K562 (cell line): ENCODE results near the gene FH. TPM values are rescaled to one million over a fixed set of nuclear protein-coding genes. Genes with fewer than 3 reads are reported as not detected.
A peak's percentile ranks its signal among the peaks of the same experiment; 100 is the strongest.

Source experiments
- ATF7 ChIP-seq: fragments of 450-650 bp; IDR thresholded peaks from 2 replicates; pipeline ENCODE4 v1.7.1; 2014; ENCODE audit warnings: mild to moderate bottlenecking, moderate library complexity
- CBX3 ChIP-seq, 2 experiments: IDR thresholded peaks; 1 replicate in 1 of 2; 2 replicates in 1 of 2; pipeline ENCODE4 v1.6.1; 2012; ENCODE audit warnings: inconsistent platforms in 2 of 2, low read length in 2 of 2, borderline replicate concordance in 1 of 2, control low read depth in 1 of 2
- COPS2 ChIP-seq: fragments of 450-650 bp; conservative IDR thresholded peaks from 2 replicates; pipeline ENCODE4 v1.6.1; 2016; ENCODE audit warnings: mild to moderate bottlenecking, moderate library complexity
- DDX20 ChIP-seq: fragments of 450-650 bp; IDR thresholded peaks from 2 replicates; pipeline ENCODE4 v1.6.1; 2016; ENCODE audit warnings: missing genetic modification characterization, low read depth, mild to moderate bottlenecking, missing compliant biosample characterization, moderate library complexity
- HDAC8 ChIP-seq: fragments of 450-650 bp; IDR thresholded peaks from 2 replicates; pipeline ENCODE4 v1.6.1; 2016; ENCODE audit warnings: mild to moderate bottlenecking, missing genetic modification characterization, moderate library complexity, missing compliant biosample characterization
- HLTF ChIP-seq: fragments of 450-650 bp; IDR thresholded peaks from 2 replicates; pipeline ENCODE4 v1.6.1; 2016
- KLF6 ChIP-seq: fragments of 250-450 bp; sonication (Bioruptor Pico); IDR thresholded peaks from 2 replicates; pipeline ENCODE4 v1.4.0; 2020; ENCODE audit warnings: mild to moderate bottlenecking, moderate library complexity, borderline replicate concordance
- NCOA4 ChIP-seq: fragments of 450-650 bp; IDR thresholded peaks from 2 replicates; pipeline ENCODE4 v1.6.1; 2018; ENCODE audit warnings: mild to moderate bottlenecking; ENCODE audit not compliant: partially characterized antibody
- NUFIP1 ChIP-seq: fragments of 450-650 bp; IDR thresholded peaks from 2 replicates; pipeline ENCODE4 v1.6.1; 2018; ENCODE audit not compliant: partially characterized antibody
- PHTF2 ChIP-seq: fragments of 250-450 bp; sonication (Bioruptor Pico); IDR thresholded peaks from 2 replicates; pipeline ENCODE4 v1.5.0; 2021; ENCODE audit warnings: mild to moderate bottlenecking
- RBBP5 ChIP-seq: fragments of 200-600 bp; sonication (generic); IDR thresholded peaks from 2 replicates; pipeline ENCODE4 v1.6.1; 2012; ENCODE audit warnings: borderline replicate concordance, mild to moderate bottlenecking, low read length, control low read depth, inconsistent platforms; ENCODE audit not compliant: insufficient read depth, poor library complexity, severe bottlenecking
- SMAD3 ChIP-seq: fragments of 450-650 bp; formaldehyde crosslinking; conservative IDR thresholded peaks from 2 replicates; pipeline ENCODE4 v1.4.0; 2020; ENCODE audit warnings: mild to moderate bottlenecking
- SMAD4 ChIP-seq: fragments of 250-450 bp; sonication (Bioruptor Pico); conservative IDR thresholded peaks from 2 replicates; pipeline ENCODE4 v1.8.0; 2021; ENCODE audit warnings: inconsistent platforms, mild to moderate bottlenecking, moderate library complexity
- STAG1 ChIP-seq: sonication (generic); formaldehyde crosslinking; IDR thresholded peaks from 2 replicates; pipeline ENCODE4 v1.5.0; 2020; ENCODE audit warnings: missing genetic modification reagents, borderline replicate concordance
- XRCC4 ChIP-seq: IDR thresholded peaks from one replicate; pipeline ENCODE4 v1.6.1; 2011; ENCODE audit not compliant: insufficient read depth, insufficient read length; ENCODE audit errors: extremely low read depth
- ZNF444 ChIP-seq: fragments of 250-450 bp; sonication (Bioruptor Pico); IDR thresholded peaks from 2 replicates; pipeline ENCODE4 v1.4.0; 2020; ENCODE audit warnings: mild to moderate bottlenecking, moderate library complexity
- ZNF551 ChIP-seq: fragments of 250-450 bp; sonication (Bioruptor Pico); IDR thresholded peaks from 2 replicates; pipeline ENCODE4 v1.5.0; 2021; ENCODE audit warnings: mild to moderate bottlenecking, moderate library complexity
- ZNF778 ChIP-seq: fragments of 450-650 bp; formaldehyde crosslinking; IDR thresholded peaks from 2 replicates; pipeline ENCODE4 v1.4.0; 2020; ENCODE audit warnings: mild to moderate bottlenecking, moderate library complexity
- polyA plus RNA-seq, 8 experiments: library from polyadenylated mRNA; depleted of rRNA in 4 of 8; stranded (reverse) in 5 of 8; unstranded in 3 of 8; fragments of >200 nt; fragmentation: Nextera tagmentation in 2 of 8; fragmentation: Illumina TruSeq in 1 of 8; extraction: Ambion mirVana in 2 of 8; extraction: Trizol in 1 of 8; gene quantifications; 2 replicates each; pipeline versions ENCODE4 v1.2.1 to v1.2.3, GENCODE V29; 2011 to 2014; ENCODE audit warnings: inconsistent platforms in 1 of 8, missing spikeins in 1 of 8
- total RNA-seq, 7 experiments: library from RNA; depleted of rRNA in 6 of 7; stranded (reverse); fragments of >200 nt in 6 of 7; fragmentation: Illumina TruSeq in 2 of 7; extraction: Trizol in 2 of 7; gene quantifications; 2 replicates each; pipeline versions ENCODE4 v1.2.1 to v1.2.3, GENCODE V29; 2011 to 2021; ENCODE audit warnings: low replicate concordance in 1 of 7
- TF ChIP-seq, protein P1 (sequence below): fragments of 250-450 bp; sonication (Bioruptor Pico); IDR thresholded peaks from 2 replicates; pipeline ENCODE4 v1.9.0; 2021; ENCODE audit warnings: mild to moderate bottlenecking
- TF ChIP-seq, protein P2 (sequence below): fragments of 250-450 bp; sonication (Bioruptor Pico); IDR thresholded peaks from 2 replicates; pipeline ENCODE4 v1.8.0; 2022; ENCODE audit warnings: inconsistent platforms
- TF ChIP-seq, protein P3 (sequence below): fragments of 250-450 bp; sonication (Bioruptor Pico); IDR thresholded peaks from 2 replicates; pipeline ENCODE4 v1.8.0; 2022; ENCODE audit warnings: moderate library complexity, mild to moderate bottlenecking, inconsistent platforms
- TF ChIP-seq, protein P4 (sequence below): fragments of 450-650 bp; IDR thresholded peaks from 2 replicates; pipeline ENCODE4 v1.6.1; 2016; ENCODE audit warnings: missing biosample characterization, missing genetic modification characterization
- TF ChIP-seq, protein P5 (sequence below): fragments of 250-450 bp; sonication (Bioruptor Pico); IDR thresholded peaks from 2 replicates; pipeline ENCODE4 v1.4.0; 2020; ENCODE audit warnings: mild to moderate bottlenecking, moderate library complexity, borderline replicate concordance

Gene FH
- total and polyA plus RNA-seq, 9 of the 15 experiments (the other 6 are each of a cell fraction or from before 2014, with no cell fraction given): 117 to 240 (median 211) TPM

DNA sequence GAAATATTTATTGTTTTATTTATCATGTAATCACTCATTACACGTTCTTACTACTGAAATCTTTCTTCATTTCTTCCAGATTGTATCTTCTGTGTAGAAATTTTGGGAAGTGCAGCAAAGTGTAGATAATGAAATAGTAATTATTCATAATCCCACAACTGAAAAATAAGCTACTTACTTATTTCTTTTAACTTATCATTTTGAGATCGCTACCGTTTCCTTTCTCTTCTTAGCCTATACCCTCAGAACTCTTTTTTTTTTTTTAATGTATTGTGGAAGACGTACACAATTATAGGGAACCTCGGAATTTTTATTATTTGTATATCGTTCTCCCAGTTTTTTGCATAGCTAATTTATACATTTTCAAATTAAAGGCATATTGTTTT, 518 bp upstream of the FH start (continued):
- TF ChIP-seq, protein P1, sequence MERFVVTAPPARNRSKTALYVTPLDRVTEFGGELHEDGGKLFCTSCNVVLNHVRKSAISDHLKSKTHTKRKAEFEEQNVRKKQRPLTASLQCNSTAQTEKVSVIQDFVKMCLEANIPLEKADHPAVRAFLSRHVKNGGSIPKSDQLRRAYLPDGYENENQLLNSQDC (CRISPR knock-in tag): no peak
- TF ChIP-seq KLF6 (CRISPR knock-in tag) (no peak), ZNF444 (CRISPR knock-in tag) (no peak), SMAD3 (CRISPR knock-in tag) (no peak), SMAD4 (CRISPR knock-in tag) (no peak), NUFIP1 (no peak), ZNF551 (0 out of 2 replicates have a peak, but pooled peaks have one; percentile 59), HLTF (0 out of 2 replicates have a peak, but pooled peaks have one; percentile 24), DDX20 (tag) (no peak; the same call in 1 of the 2 replicates), STAG1 (CRISPR knock-in tag) (no peak), CBX3 (IDR thresholded peaks at IDR 0.05; ENCODE audit: borderline replicate concordance in 1 of 2, low read length in 2 of 2) (no peak), RBBP5 (no peak), NCOA4 (no peak), XRCC4 (no peak), COPS2 (no peak), PHTF2 (CRISPR knock-in tag) (no peak), ATF7 (no peak), ZNF778 (no peak), HDAC8 (tag) (no peak)
- TF ChIP-seq, protein P2, sequence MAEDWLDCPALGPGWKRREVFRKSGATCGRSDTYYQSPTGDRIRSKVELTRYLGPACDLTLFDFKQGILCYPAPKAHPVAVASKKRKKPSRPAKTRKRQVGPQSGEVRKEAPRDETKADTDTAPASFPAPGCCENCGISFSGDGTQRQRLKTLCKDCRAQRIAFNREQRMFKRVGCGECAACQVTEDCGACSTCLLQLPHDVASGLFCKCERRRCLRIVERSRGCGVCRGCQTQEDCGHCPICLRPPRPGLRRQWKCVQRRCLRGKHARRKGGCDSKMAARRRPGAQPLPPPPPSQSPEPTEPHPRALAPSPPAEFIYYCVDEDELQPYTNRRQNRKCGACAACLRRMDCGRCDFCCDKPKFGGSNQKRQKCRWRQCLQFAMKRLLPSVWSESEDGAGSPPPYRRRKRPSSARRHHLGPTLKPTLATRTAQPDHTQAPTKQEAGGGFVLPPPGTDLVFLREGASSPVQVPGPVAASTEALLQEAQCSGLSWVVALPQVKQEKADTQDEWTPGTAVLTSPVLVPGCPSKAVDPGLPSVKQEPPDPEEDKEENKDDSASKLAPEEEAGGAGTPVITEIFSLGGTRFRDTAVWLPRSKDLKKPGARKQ (CRISPR knock-in tag): 0 out of 2 replicates have a peak, but pooled peaks have one; percentile 60
- TF ChIP-seq, protein P3, sequence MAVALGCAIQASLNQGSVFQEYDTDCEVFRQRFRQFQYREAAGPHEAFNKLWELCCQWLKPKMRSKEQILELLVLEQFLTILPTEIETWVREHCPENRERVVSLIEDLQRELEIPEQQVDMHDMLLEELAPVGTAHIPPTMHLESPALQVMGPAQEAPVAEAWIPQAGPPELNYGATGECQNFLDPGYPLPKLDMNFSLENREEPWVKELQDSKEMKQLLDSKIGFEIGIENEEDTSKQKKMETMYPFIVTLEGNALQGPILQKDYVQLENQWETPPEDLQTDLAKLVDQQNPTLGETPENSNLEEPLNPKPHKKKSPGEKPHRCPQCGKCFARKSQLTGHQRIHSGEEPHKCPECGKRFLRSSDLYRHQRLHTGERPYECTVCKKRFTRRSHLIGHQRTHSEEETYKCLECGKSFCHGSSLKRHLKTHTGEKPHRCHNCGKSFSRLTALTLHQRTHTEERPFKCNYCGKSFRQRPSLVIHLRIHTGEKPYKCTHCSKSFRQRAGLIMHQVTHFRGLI (CRISPR knock-in tag): no peak
- TF ChIP-seq, protein P4, sequence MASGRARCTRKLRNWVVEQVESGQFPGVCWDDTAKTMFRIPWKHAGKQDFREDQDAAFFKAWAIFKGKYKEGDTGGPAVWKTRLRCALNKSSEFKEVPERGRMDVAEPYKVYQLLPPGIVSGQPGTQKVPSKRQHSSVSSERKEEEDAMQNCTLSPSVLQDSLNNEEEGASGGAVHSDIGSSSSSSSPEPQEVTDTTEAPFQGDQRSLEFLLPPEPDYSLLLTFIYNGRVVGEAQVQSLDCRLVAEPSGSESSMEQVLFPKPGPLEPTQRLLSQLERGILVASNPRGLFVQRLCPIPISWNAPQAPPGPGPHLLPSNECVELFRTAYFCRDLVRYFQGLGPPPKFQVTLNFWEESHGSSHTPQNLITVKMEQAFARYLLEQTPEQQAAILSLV (tag): no peak
- TF ChIP-seq, protein P5, sequence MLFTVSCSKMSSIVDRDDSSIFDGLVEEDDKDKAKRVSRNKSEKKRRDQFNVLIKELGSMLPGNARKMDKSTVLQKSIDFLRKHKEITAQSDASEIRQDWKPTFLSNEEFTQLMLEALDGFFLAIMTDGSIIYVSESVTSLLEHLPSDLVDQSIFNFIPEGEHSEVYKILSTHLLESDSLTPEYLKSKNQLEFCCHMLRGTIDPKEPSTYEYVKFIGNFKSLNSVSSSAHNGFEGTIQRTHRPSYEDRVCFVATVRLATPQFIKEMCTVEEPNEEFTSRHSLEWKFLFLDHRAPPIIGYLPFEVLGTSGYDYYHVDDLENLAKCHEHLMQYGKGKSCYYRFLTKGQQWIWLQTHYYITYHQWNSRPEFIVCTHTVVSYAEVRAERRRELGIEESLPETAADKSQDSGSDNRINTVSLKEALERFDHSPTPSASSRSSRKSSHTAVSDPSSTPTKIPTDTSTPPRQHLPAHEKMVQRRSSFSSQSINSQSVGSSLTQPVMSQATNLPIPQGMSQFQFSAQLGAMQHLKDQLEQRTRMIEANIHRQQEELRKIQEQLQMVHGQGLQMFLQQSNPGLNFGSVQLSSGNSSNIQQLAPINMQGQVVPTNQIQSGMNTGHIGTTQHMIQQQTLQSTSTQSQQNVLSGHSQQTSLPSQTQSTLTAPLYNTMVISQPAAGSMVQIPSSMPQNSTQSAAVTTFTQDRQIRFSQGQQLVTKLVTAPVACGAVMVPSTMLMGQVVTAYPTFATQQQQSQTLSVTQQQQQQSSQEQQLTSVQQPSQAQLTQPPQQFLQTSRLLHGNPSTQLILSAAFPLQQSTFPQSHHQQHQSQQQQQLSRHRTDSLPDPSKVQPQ (CRISPR knock-in tag): no peak
